ENCODE measurements around the gene HYDIN. TPM values are rescaled to one million over a fixed set of nuclear protein-coding genes. Genes with fewer than 3 reads are reported as not detected.
"Not testable (repeated sequence)": the region's sequence is repeated elsewhere in the genome, so short reads cannot be mapped to it uniquely, and the experiment has no call there.

Gene HYDIN
- total RNA-seq, 1 experiment from 2014 or later, result not detected

GRCh38 chr16:71038421-71038820, 192.1 kb downstream of the HYDIN start:
- H3K9ac ChIP-seq (ENCODE audit: low read length); ATAC-seq; H3K79me2 ChIP-seq (ENCODE audit: insufficient read depth, low read length); H3K36me3 ChIP-seq (ENCODE audit: control insufficient read depth in 1 of 2, insufficient read depth in 2 of 2, low read length in 2 of 2); H3K9me3 ChIP-seq (ENCODE audit: control insufficient read depth in 1 of 2, insufficient read depth in 1 of 2, low read depth in 1 of 2, low read length in 2 of 2); DNase-seq (ENCODE audit: low read depth, low spot score); BruUV-seq (replicated peaks); H3K4me2 ChIP-seq (ENCODE audit: low read length); H4K20me1 ChIP-seq (ENCODE audit: insufficient read depth); H3K27me3 ChIP-seq (ENCODE audit: insufficient read depth, low read length); intact Hi-C loops (cut with micrococcal nuclease); POLR2A ChIA-PET; RAD21 ChIA-PET (ENCODE audit: low non-redundant PET in 1 of 2, low total read pairs in 2 of 2, uncharacterized antibody in 2 of 2, unreplicated experiment in 2 of 2); H3K9me2 ChIP-seq (ENCODE audit: insufficient read depth); H3K27ac ChIP-seq (ENCODE audit: low read depth, low read length); H3K4me1 ChIP-seq (ENCODE audit: control insufficient read depth in 1 of 2, insufficient read depth in 2 of 2, low read length in 2 of 2); CTCF ChIA-PET; H2AFZ ChIP-seq (ENCODE audit: low read depth, low read length, poor library complexity, severe bottlenecking); H3K4me3 ChIP-seq (replicated peaks in 1 of 2; ENCODE audit: low read depth in 1 of 2, low read length in 2 of 2): not testable (repeated sequence)

GRCh38 chr16:71037987-71038386, 192.5 kb downstream of the HYDIN start:
- not testable (repeated sequence) for BruUV-seq (replicated peaks)

GRCh38 chr16:71028032-71028727, 202.3 kb downstream of the HYDIN start:
- intact Hi-C loops (cut with micrococcal nuclease); H3K4me2 ChIP-seq (ENCODE audit: low read length); H3K36me3 ChIP-seq (ENCODE audit: control insufficient read depth in 1 of 2, insufficient read depth in 2 of 2, low read length in 2 of 2); H3K79me2 ChIP-seq (ENCODE audit: insufficient read depth, low read length); H3K27me3 ChIP-seq (ENCODE audit: insufficient read depth, low read length); DNase-seq (ENCODE audit: low read depth, low spot score); H3K9me3 ChIP-seq (ENCODE audit: control insufficient read depth in 1 of 2, insufficient read depth in 1 of 2, low read depth in 1 of 2, low read length in 2 of 2); POLR2A ChIA-PET; BruUV-seq (replicated peaks); H3K9ac ChIP-seq (ENCODE audit: low read length); H4K20me1 ChIP-seq (ENCODE audit: insufficient read depth); H3K9me2 ChIP-seq (ENCODE audit: insufficient read depth); H2AFZ ChIP-seq (ENCODE audit: low read depth, low read length, poor library complexity, severe bottlenecking); H3K4me1 ChIP-seq (ENCODE audit: control insufficient read depth in 1 of 2, insufficient read depth in 2 of 2, low read length in 2 of 2); H3K27ac ChIP-seq (ENCODE audit: low read depth, low read length); ATAC-seq; RAD21 ChIA-PET (ENCODE audit: low non-redundant PET in 1 of 2, low total read pairs in 2 of 2, uncharacterized antibody in 2 of 2, unreplicated experiment in 2 of 2); CTCF ChIA-PET; H3K4me3 ChIP-seq (replicated peaks in 1 of 2; ENCODE audit: low read depth in 1 of 2, low read length in 2 of 2): not testable (repeated sequence)

More at GRCh38 chr16:71037987-71038386, 192.5 kb downstream of the HYDIN start:
- DNase-seq (ENCODE audit: low read depth, low spot score); H4K20me1 ChIP-seq (ENCODE audit: insufficient read depth); H3K27ac ChIP-seq (ENCODE audit: low read depth, low read length); POLR2A ChIA-PET; intact Hi-C loops (cut with micrococcal nuclease); H3K4me1 ChIP-seq (ENCODE audit: control insufficient read depth in 1 of 2, insufficient read depth in 2 of 2, low read length in 2 of 2); H3K36me3 ChIP-seq (ENCODE audit: control insufficient read depth in 1 of 2, insufficient read depth in 2 of 2, low read length in 2 of 2); H3K9me2 ChIP-seq (ENCODE audit: insufficient read depth); CTCF ChIA-PET; ATAC-seq; H3K9ac ChIP-seq (ENCODE audit: low read length); RAD21 ChIA-PET (ENCODE audit: low non-redundant PET in 1 of 2, low total read pairs in 2 of 2, uncharacterized antibody in 2 of 2, unreplicated experiment in 2 of 2); H3K27me3 ChIP-seq (ENCODE audit: insufficient read depth, low read length); H2AFZ ChIP-seq (ENCODE audit: low read depth, low read length, poor library complexity, severe bottlenecking); H3K9me3 ChIP-seq (ENCODE audit: control insufficient read depth in 1 of 2, insufficient read depth in 1 of 2, low read depth in 1 of 2, low read length in 2 of 2); H3K79me2 ChIP-seq (ENCODE audit: insufficient read depth, low read length); H3K4me2 ChIP-seq (ENCODE audit: low read length); H3K4me3 ChIP-seq (replicated peaks in 1 of 2; ENCODE audit: low read depth in 1 of 2, low read length in 2 of 2): not testable (repeated sequence)

- intact Hi-C loops (cut with micrococcal nuclease); POLR2A ChIA-PET; H3K4me1 ChIP-seq (ENCODE audit: control insufficient read depth in 1 of 2, insufficient read depth in 2 of 2, low read length in 2 of 2); RAD21 ChIA-PET (ENCODE audit: low non-redundant PET in 1 of 2, low total read pairs in 2 of 2, uncharacterized antibody in 2 of 2, unreplicated experiment in 2 of 2); DNase-seq (ENCODE audit: low read depth, low spot score); H3K9me2 ChIP-seq (ENCODE audit: insufficient read depth); H3K27me3 ChIP-seq (ENCODE audit: insufficient read depth, low read length); H4K20me1 ChIP-seq (ENCODE audit: insufficient read depth); H2AFZ ChIP-seq (ENCODE audit: low read depth, low read length, poor library complexity, severe bottlenecking); ATAC-seq; H3K9ac ChIP-seq (ENCODE audit: low read length); H3K4me2 ChIP-seq (ENCODE audit: low read length); H3K9me3 ChIP-seq (ENCODE audit: control insufficient read depth in 1 of 2, insufficient read depth in 1 of 2, low read depth in 1 of 2, low read length in 2 of 2); CTCF ChIA-PET; H3K36me3 ChIP-seq (ENCODE audit: control insufficient read depth in 1 of 2, insufficient read depth in 2 of 2, low read length in 2 of 2); H3K4me3 ChIP-seq (replicated peaks in 1 of 2; ENCODE audit: low read depth in 1 of 2, low read length in 2 of 2); H3K79me2 ChIP-seq (ENCODE audit: insufficient read depth, low read length); BruUV-seq (replicated peaks); H3K27ac ChIP-seq (ENCODE audit: low read depth, low read length): not testable (repeated sequence)
These were observed 203.0 kb downstream of the HYDIN start for GRCh38 chr16:71027511-71027910.
